Prostate gland (tissue), 2 donors: ENCODE measurements around the gene DFFB.

Experiments used
- CTCF ChIP-seq, 4 experiments: fragments of 200-600 bp in 2 of 4; fragments of 450-650 bp in 2 of 4; sonication (generic) in 2 of 4; IDR thresholded peaks; 1 replicate in 3 of 4; 2 replicates in 1 of 4; pipeline ENCODE4 v1.5.1; 2016 to 2019; ENCODE audit warnings: antibody characterized with exemption in 4 of 4, mild to moderate bottlenecking in 2 of 4, moderate library complexity in 2 of 4
- POLR2A ChIP-seq: fragments of 450-650 bp; IDR thresholded peaks from one replicate; pipeline ENCODE4 v1.6.1; 2016; ENCODE audit warnings: antibody characterized with exemption, mild to moderate bottlenecking
- POLR2AphosphoS5 ChIP-seq: sonication (generic); formaldehyde crosslinking; IDR thresholded peaks from one replicate; pipeline ENCODE4 v1.6.1; 2017; ENCODE audit warnings: antibody characterized with exemption

- TF ChIP-seq CTCF (IDR thresholded peaks at IDR 0.05): no peak
- TF ChIP-seq POLR2AphosphoS5: no peak
- TF ChIP-seq POLR2A: no peak
These were observed 17.5 kb downstream of the DFFB start for GRCh38 chr1:3874736-3875135.
